Subcutaneous preadipocyte (primary cell): Measurements from ENCODE around the gene INTS6L. TPM values are rescaled to one million over a fixed set of nuclear protein-coding genes. Genes with fewer than 3 reads are reported as not detected.

Source experiments
- total RNA-seq: library from RNA; depleted of rRNA; stranded (reverse); fragments of >200 nt; gene quantifications from 2 replicates; pipeline ENCODE4 v1.2.3, GENCODE V29; 2012

The INTS6L gene
- 2.2 and 2.6 TPM in 2 replicates for total RNA-seq

GRCh38 chrX:135520553-135521404 is at the start of gene INTS6L:
INTS6L (plus strand) TSS chrX:135520660; CDS start chrX:135520993, 333 bp downstream.

Other genes with a start within 250 kb of the INTS6L start
- not detected in 2 replicates for gene ETDC, start 211.2 kb upstream of the INTS6L start, total RNA-seq
- 6.2 and 7.2 TPM in 2 replicates for gene ZNF75D, start 176.6 kb upstream of the INTS6L start, total RNA-seq
- gene ZNF449, start 175.9 kb upstream of the INTS6L start, total RNA-seq, result 5.9 TPM in 2 replicates
- gene SMIM10L2A, start 98.7 kb upstream of the INTS6L start, total RNA-seq, result under 0.01 TPM in 2 replicates
- gene CT45A1, start 193.0 kb downstream of the INTS6L start, total RNA-seq, result not detected in 2 replicates
- gene CT45A3, start 247.5 kb downstream of the INTS6L start, total RNA-seq, result not detected in 2 replicates